H1 (cell line): ENCODE measurements around the gene HIC1. TPM values are rescaled to one million over a fixed set of nuclear protein-coding genes. Genes with fewer than 3 reads are reported as not detected.

Experiments used
- CBX8 ChIP-seq: fragments of 300-800, 300-1000 bp; sonication (generic); IDR thresholded peaks from 2 replicates; pipeline ENCODE4 v1.7.1; 2016; ENCODE audit warnings: low read depth, low read length, borderline replicate concordance
- HDAC6 ChIP-seq: IDR thresholded peaks from one replicate; pipeline ENCODE4 v1.7.1; 2012; ENCODE audit warnings: low read depth, mild to moderate bottlenecking, inconsistent platforms, low read length, moderate library complexity
- KDM1A ChIP-seq: fragments of 200-600, 300-600 bp; sonication (generic); IDR thresholded peaks from 2 replicates; pipeline ENCODE4 v1.7.1; 2016; ENCODE audit warnings: mild to moderate bottlenecking, low read length, borderline replicate concordance
- MAFK ChIP-seq: IDR thresholded peaks from 2 replicates; pipeline ENCODE4 v1.6.1; 2012; ENCODE audit warnings: low read depth, mild to moderate bottlenecking, improper control_type of control experiment, low read length
- MAX ChIP-seq: IDR thresholded peaks from 2 replicates; pipeline ENCODE4 v1.6.1; 2012; ENCODE audit warnings: inconsistent platforms
- RBBP5 ChIP-seq: IDR thresholded peaks from 2 replicates; pipeline ENCODE4 v1.7.1; 2012; ENCODE audit warnings: low read depth, mild to moderate bottlenecking, inconsistent platforms, low read length, moderate library complexity, borderline replicate concordance
- SIRT6 ChIP-seq: IDR thresholded peaks from one replicate; pipeline ENCODE4 v1.7.1; 2012; ENCODE audit warnings: low read length, inconsistent platforms
- polyA plus RNA-seq, 7 experiments: library from polyadenylated mRNA; depleted of rRNA in 3 of 7; stranded (reverse) in 5 of 7; unstranded in 2 of 7; fragments of >200 nt in 5 of 7; fragments of 200-250 nt in 2 of 7; gene quantifications; 1 replicate in 5 of 7; 2 replicates in 1 of 7; 4 replicates in 1 of 7; pipeline versions ENCODE4 v1.2.1 to v1.2.3, GENCODE V29; 2011 to 2013; ENCODE audit warnings: missing spikeins in 2 of 7, mixed read lengths in 2 of 7
- total RNA-seq: library from RNA; stranded (reverse); fragmentation: NEBNext Ultra II Directional; extraction: Animal tissue kit (Norgen Biotek cat#: 25700); gene quantifications from 2 replicates; pipeline ENCODE4 v1.2.1, GENCODE V29; 2021
- TF ChIP-seq, protein P1 (sequence below): fragments of 300-600 bp; sonication (generic); IDR thresholded peaks from 2 replicates; pipeline ENCODE4 v1.7.1; 2012; ENCODE audit warnings: low read length, moderate library complexity, mild to moderate bottlenecking, inconsistent platforms; ENCODE audit not compliant: insufficient replicate concordance
- TF ChIP-seq, protein P2 (sequence below), 3 experiments: IDR thresholded peaks; 1 replicate in 2 of 3; 2 replicates in 1 of 3; pipeline versions ENCODE4 v1.5.1 to v1.6.1; 2011; ENCODE audit warnings: low read length in 3 of 3, mild to moderate bottlenecking in 3 of 3, inconsistent platforms in 2 of 3, low read depth in 1 of 3, moderate library complexity in 1 of 3; ENCODE audit not compliant: insufficient read depth in 1 of 3; ENCODE audit errors: control extremely low read depth in 1 of 3

The HIC1 gene
- total and polyA plus RNA-seq, 2 of the 8 experiments (the other 6 are each of a cell fraction or from before 2014, with no cell fraction given): 0.06 to 0.09 TPM

- TF ChIP-seq, protein P1, sequence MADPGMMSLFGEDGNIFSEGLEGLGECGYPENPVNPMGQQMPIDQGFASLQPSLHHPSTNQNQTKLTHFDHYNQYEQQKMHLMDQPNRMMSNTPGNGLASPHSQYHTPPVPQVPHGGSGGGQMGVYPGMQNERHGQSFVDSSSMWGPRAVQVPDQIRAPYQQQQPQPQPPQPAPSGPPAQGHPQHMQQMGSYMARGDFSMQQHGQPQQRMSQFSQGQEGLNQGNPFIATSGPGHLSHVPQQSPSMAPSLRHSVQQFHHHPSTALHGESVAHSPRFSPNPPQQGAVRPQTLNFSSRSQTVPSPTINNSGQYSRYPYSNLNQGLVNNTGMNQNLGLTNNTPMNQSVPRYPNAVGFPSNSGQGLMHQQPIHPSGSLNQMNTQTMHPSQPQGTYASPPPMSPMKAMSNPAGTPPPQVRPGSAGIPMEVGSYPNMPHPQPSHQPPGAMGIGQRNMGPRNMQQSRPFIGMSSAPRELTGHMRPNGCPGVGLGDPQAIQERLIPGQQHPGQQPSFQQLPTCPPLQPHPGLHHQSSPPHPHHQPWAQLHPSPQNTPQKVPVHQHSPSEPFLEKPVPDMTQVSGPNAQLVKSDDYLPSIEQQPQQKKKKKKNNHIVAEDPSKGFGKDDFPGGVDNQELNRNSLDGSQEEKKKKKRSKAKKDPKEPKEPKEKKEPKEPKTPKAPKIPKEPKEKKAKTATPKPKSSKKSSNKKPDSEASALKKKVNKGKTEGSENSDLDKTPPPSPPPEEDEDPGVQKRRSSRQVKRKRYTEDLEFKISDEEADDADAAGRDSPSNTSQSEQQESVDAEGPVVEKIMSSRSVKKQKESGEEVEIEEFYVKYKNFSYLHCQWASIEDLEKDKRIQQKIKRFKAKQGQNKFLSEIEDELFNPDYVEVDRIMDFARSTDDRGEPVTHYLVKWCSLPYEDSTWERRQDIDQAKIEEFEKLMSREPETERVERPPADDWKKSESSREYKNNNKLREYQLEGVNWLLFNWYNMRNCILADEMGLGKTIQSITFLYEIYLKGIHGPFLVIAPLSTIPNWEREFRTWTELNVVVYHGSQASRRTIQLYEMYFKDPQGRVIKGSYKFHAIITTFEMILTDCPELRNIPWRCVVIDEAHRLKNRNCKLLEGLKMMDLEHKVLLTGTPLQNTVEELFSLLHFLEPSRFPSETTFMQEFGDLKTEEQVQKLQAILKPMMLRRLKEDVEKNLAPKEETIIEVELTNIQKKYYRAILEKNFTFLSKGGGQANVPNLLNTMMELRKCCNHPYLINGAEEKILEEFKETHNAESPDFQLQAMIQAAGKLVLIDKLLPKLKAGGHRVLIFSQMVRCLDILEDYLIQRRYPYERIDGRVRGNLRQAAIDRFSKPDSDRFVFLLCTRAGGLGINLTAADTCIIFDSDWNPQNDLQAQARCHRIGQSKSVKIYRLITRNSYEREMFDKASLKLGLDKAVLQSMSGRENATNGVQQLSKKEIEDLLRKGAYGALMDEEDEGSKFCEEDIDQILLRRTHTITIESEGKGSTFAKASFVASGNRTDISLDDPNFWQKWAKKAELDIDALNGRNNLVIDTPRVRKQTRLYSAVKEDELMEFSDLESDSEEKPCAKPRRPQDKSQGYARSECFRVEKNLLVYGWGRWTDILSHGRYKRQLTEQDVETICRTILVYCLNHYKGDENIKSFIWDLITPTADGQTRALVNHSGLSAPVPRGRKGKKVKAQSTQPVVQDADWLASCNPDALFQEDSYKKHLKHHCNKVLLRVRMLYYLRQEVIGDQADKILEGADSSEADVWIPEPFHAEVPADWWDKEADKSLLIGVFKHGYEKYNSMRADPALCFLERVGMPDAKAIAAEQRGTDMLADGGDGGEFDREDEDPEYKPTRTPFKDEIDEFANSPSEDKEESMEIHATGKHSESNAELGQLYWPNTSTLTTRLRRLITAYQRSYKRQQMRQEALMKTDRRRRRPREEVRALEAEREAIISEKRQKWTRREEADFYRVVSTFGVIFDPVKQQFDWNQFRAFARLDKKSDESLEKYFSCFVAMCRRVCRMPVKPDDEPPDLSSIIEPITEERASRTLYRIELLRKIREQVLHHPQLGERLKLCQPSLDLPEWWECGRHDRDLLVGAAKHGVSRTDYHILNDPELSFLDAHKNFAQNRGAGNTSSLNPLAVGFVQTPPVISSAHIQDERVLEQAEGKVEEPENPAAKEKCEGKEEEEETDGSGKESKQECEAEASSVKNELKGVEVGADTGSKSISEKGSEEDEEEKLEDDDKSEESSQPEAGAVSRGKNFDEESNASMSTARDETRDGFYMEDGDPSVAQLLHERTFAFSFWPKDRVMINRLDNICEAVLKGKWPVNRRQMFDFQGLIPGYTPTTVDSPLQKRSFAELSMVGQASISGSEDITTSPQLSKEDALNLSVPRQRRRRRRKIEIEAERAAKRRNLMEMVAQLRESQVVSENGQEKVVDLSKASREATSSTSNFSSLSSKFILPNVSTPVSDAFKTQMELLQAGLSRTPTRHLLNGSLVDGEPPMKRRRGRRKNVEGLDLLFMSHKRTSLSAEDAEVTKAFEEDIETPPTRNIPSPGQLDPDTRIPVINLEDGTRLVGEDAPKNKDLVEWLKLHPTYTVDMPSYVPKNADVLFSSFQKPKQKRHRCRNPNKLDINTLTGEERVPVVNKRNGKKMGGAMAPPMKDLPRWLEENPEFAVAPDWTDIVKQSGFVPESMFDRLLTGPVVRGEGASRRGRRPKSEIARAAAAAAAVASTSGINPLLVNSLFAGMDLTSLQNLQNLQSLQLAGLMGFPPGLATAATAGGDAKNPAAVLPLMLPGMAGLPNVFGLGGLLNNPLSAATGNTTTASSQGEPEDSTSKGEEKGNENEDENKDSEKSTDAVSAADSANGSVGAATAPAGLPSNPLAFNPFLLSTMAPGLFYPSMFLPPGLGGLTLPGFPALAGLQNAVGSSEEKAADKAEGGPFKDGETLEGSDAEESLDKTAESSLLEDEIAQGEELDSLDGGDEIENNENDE: no peak
- TF ChIP-seq, protein P2, sequence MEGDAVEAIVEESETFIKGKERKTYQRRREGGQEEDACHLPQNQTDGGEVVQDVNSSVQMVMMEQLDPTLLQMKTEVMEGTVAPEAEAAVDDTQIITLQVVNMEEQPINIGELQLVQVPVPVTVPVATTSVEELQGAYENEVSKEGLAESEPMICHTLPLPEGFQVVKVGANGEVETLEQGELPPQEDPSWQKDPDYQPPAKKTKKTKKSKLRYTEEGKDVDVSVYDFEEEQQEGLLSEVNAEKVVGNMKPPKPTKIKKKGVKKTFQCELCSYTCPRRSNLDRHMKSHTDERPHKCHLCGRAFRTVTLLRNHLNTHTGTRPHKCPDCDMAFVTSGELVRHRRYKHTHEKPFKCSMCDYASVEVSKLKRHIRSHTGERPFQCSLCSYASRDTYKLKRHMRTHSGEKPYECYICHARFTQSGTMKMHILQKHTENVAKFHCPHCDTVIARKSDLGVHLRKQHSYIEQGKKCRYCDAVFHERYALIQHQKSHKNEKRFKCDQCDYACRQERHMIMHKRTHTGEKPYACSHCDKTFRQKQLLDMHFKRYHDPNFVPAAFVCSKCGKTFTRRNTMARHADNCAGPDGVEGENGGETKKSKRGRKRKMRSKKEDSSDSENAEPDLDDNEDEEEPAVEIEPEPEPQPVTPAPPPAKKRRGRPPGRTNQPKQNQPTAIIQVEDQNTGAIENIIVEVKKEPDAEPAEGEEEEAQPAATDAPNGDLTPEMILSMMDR (IDR thresholded peaks at IDR 0.05; ENCODE audit: control extremely low read depth in 1 of 3, insufficient read depth in 1 of 3, low read depth in 1 of 3, low read length in 3 of 3): no peak
- TF ChIP-seq RBBP5: no peak
- TF ChIP-seq MAFK: no peak
- TF ChIP-seq SIRT6: no peak
- no peak for TF ChIP-seq MAX
- no peak for TF ChIP-seq CBX8
- TF ChIP-seq HDAC6: no peak
- no peak for TF ChIP-seq KDM1A
These were observed 21.8 kb upstream of the HIC1 start (continued) for GRCh38 chr17:2033153-2033552.
